GM18951 (cell line): ENCODE results near the gene TAF1D.

ENCODE experiments used
- POLR2A ChIP-seq: IDR thresholded peaks from 4 replicates; pipeline ENCODE4 v1.6.1; 2011; ENCODE audit warnings: mild to moderate bottlenecking; ENCODE audit not compliant: insufficient read length, insufficient read depth; ENCODE audit errors: extremely low read depth
- in situ Hi-C: fragments of 300-500 bp; cut with MboI; formaldehyde crosslinking; loops from one replicate; pipeline ENCODE4 v1.12.0; 2022; ENCODE audit warnings: low sequenced_read_pairs, mixed read lengths, inconsistent platforms; ENCODE audit not compliant: unreplicated experiment

The TAF1D gene

DNA sequence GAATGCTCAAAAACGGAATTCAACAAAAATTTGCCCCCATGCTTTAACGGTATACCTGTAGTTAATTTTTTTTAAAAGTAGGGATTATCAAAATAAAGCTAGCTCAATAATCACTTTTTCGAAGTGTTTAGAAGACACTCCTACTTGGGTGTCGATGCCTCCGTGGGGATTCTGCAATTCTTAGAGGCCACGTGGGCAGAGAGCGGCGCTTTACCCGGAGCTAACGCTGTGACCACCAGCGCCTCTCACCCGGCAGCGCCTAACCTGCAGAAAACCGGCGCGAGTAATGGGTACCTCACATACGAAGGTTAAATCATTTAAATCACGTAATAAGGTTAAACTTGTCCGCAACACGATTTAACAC lies 583 bp downstream of the TAF1D start:
- TF ChIP-seq POLR2A, result no peak
- in situ Hi-C loops, result no loop called here

- in situ Hi-C loops, result no loop called here
- no peak for TF ChIP-seq POLR2A
Observed at GRCh38 chr11:93740031-93740729, 1.1 kb downstream of the TAF1D start.

- no peak for TF ChIP-seq POLR2A
- in situ Hi-C loops, result no loop called here
Observed at GRCh38 chr11:93738647-93739081, 2.6 kb downstream of the TAF1D start.

- in situ Hi-C loops, result no loop called here
- TF ChIP-seq POLR2A, result no peak
Observed at GRCh38 chr11:93737904-93738612, 3.2 kb downstream of the TAF1D start.

- TF ChIP-seq POLR2A, result no peak
- in situ Hi-C loops, result no loop called here
Observed at GRCh38 chr11:93736129-93736528, 5.2 kb downstream of the TAF1D start.

GRCh38 chr11:93735627-93736026 lies 5.7 kb downstream of the TAF1D start:
- in situ Hi-C loops, result no loop called here
- no peak for TF ChIP-seq POLR2A

- TF ChIP-seq POLR2A, result no peak
- in situ Hi-C loops, result no loop called here
Observed at GRCh38 chr11:93734427-93735222, 6.7 kb downstream of the TAF1D start.

GRCh38 chr11:93733474-93733873 lies 7.8 kb downstream of the TAF1D start:
- in situ Hi-C loops, result no loop called here

DNA sequence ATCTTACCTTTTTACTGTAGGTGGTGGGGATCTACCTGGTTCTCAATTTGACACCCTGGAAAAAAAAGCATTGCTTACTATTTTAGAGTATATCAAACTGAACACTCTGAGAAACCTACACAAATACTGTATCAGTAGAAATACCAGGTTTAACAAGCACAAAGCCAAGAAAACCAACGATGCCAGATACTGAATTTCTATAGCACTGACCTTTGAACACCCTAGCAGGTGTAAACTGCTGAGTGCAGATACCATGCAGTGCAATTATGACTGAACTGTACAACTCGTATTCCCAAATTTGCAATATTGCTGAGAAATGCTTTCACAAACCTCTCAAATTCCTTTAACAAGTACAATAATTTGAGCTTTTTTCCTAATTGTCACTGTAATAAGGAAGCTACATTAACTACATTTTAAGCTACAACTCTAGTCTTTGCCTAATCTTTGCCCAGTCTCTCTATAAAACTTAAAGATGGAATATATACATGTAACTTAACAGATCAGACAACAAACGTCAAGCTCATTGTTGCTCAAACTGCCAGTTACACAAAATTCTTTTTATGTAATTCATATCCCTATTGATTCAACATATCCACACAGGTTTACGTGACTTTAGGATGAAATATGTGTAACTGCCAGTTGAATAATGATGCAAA lies 8.9 kb downstream of the TAF1D start:
- in situ Hi-C loops, result no loop called here
- no peak for TF ChIP-seq POLR2A

More at GRCh38 chr11:93733474-93733873, 7.8 kb downstream of the TAF1D start:
- TF ChIP-seq POLR2A, result no peak

DNA sequence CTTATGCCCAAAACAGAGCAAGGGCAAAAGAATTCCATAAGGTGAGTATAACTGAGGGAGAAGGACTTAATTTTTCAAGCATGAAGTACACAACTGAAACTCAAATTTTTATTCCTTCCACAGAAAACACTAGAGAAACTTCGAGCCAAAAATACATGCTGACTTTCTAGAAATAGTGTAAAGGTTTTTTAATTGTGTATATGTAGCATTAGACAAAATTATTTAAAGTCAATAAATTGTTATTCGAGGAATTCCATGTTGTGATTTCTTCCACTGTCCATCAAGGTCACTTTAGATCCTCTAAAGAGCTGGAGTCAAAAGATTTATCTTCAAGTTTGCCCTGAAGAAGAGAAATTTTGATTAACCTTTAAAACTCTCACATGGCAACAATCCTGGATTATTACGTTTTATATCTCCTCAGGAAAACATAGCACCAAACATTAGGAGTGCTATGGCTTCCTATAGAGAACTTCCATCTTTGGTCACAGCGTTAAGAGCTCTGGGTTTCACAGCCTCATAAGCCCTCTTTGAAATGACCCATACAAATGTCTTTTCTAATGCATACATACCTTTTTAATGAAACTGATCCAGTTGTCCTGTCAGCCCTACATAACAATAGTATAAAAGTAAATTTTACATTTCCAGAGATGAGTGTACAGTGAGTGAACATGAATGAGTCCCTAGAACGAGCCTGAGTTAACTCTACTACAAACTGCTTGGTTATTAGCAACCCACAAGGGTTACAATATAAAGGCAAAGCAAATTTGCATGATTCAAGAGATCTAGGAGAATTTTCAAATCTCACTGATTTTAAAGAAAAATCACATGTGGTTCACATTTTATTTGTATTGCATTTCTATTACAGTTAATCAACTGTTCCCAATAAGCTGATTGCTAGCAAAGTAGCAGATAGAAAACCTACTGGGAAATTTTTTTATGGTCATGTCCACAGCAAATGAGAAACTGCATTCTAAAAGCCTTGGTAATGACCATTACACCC lies 10.9 kb downstream of the TAF1D start:
- in situ Hi-C loops, result no loop called here
- peak; percentile 8 for TF ChIP-seq POLR2A

- in situ Hi-C loops, result no loop called here
- peak; percentile 53 for TF ChIP-seq POLR2A
Observed at GRCh38 chr11:93729129-93729616, 12.1 kb downstream of the TAF1D start.

DNA sequence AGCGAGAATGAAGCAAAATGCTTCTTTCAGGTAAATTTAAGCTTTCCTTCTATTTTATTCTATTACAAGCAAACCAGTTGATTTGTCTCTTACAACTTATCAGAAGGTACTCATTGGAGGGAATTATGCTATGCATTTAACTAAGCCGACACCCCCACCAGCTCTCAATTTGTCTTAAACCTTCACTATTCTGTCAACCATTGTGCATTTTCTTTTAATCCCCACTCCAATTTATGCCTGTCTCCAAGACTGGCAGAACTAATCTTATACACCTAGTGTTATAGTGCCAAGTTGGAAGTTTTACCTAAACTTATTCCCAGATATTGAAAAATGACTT lies 12.5 kb downstream of the TAF1D start:
- in situ Hi-C loops, result no loop called here
- TF ChIP-seq POLR2A, result no peak
